HepG2 (cell line): ENCODE results near the gene KIFC1. TPM values are rescaled to one million over a fixed set of nuclear protein-coding genes. Genes with fewer than 3 reads are reported as not detected.

Experiments
- FOXP1 ChIP-seq, 2 experiments: fragments of 450-650 bp in 1 of 2; IDR thresholded peaks; 2 replicates each; pipeline ENCODE4 v1.6.1; 2017 to 2018; ENCODE audit warnings: antibody characterized with exemption in 1 of 2
- IKZF5 ChIP-seq: IDR thresholded peaks from 2 replicates; pipeline ENCODE4 v1.6.1; 2018; ENCODE audit warnings: missing genetic modification reagents, mild to moderate bottlenecking, missing compliant biosample characterization
- SIN3A ChIP-seq: IDR thresholded peaks from 2 replicates; pipeline ENCODE4 v1.6.1; 2011; ENCODE audit warnings: low read depth, mild to moderate bottlenecking, control low read depth, low read length, borderline replicate concordance
- TEAD3 ChIP-seq: optimal IDR thresholded peaks from 2 replicates; pipeline ENCODE3; 2016; ENCODE audit warnings: borderline replicate concordance
- U2AF1 ChIP-seq: fragments of 200-400 bp; formaldehyde crosslinking; optimal IDR thresholded peaks from 2 replicates; pipeline ENCODE3; 2017; ENCODE audit warnings: mild to moderate bottlenecking, low read depth, low read length
- ZBTB26 ChIP-seq: IDR thresholded peaks from 2 replicates; pipeline ENCODE4 v1.6.1; 2016; ENCODE audit warnings: missing compliant biosample characterization, missing genetic modification reagents, borderline replicate concordance
- ZBTB39 ChIP-seq: sonication (generic); formaldehyde crosslinking; IDR thresholded peaks from 2 replicates; pipeline ENCODE4 v1.5.0; 2020; ENCODE audit warnings: missing genetic modification reagents
- ZNF552 ChIP-seq: sonication (generic); formaldehyde crosslinking; IDR thresholded peaks from 2 replicates; pipeline ENCODE4 v1.9.0; 2022; ENCODE audit warnings: missing genetic modification reagents, mild to moderate bottlenecking, borderline replicate concordance
- ZNF816 ChIP-seq: sonication (generic); formaldehyde crosslinking; IDR thresholded peaks from 2 replicates; pipeline ENCODE4 v1.8.0; 2022; ENCODE audit warnings: missing genetic modification reagents, mild to moderate bottlenecking, borderline replicate concordance
- ZSCAN9 ChIP-seq: IDR thresholded peaks from 2 replicates; pipeline ENCODE4 v1.6.1; 2016; ENCODE audit warnings: borderline replicate concordance
- polyA plus RNA-seq, 8 experiments: library from polyadenylated mRNA; depleted of rRNA in 3 of 8; stranded (reverse) in 7 of 8; unstranded in 1 of 8; fragments of >200 nt; fragmentation: Illumina TruSeq in 4 of 8; extraction: Trizol in 4 of 8; gene quantifications; 2 replicates each; pipeline versions ENCODE4 v1.2.1 to v1.2.3, GENCODE V29; 2011 to 2016; ENCODE audit warnings: low read depth in 4 of 8, missing spikeins in 1 of 8, mixed read lengths in 1 of 8; ENCODE audit not compliant: insufficient read depth in 1 of 8
- total RNA-seq, 5 experiments: library from RNA; depleted of rRNA; stranded (reverse); fragments of >200 nt; fragmentation: Illumina TruSeq; extraction: Trizol; gene quantifications; 2 replicates each; pipeline ENCODE4 v1.2.3, GENCODE V29; 2016; ENCODE audit warnings: low read depth in 1 of 5
- TF ChIP-seq, protein P1 (sequence below): IDR thresholded peaks from 2 replicates; pipeline ENCODE4 v1.4.0; 2020; ENCODE audit warnings: mild to moderate bottlenecking, missing genetic modification reagents
- TF ChIP-seq, protein P2 (sequence below), 2 experiments: fragments of 450-650 bp in 1 of 2; sonication (generic) in 1 of 2; formaldehyde crosslinking; IDR thresholded peaks; 2 replicates each; pipeline versions ENCODE4 v1.5.0 to v1.8.0; 2020 to 2022; ENCODE audit warnings: mild to moderate bottlenecking in 1 of 2, missing genetic modification reagents in 1 of 2

KIFC1 gene
- total and polyA plus RNA-seq, 2 of the 13 experiments (the other 11 are each of a cell fraction or from before 2014, with no cell fraction given), result 25.0 to 45.5 TPM

GRCh38 chr6:33425668-33426577, 34.3 kb downstream of the KIFC1 start (continued):
- TF ChIP-seq ZNF552 (CRISPR knock-in tag), result no peak
- TF ChIP-seq ZBTB26, result peak; percentile 74; the same call in 1 of the 2 replicates
- peak; percentile 75 for TF ChIP-seq TEAD3 (CRISPR knock-in tag)
- no peak for TF ChIP-seq ZNF816 (CRISPR knock-in tag)
- TF ChIP-seq, protein P1, sequence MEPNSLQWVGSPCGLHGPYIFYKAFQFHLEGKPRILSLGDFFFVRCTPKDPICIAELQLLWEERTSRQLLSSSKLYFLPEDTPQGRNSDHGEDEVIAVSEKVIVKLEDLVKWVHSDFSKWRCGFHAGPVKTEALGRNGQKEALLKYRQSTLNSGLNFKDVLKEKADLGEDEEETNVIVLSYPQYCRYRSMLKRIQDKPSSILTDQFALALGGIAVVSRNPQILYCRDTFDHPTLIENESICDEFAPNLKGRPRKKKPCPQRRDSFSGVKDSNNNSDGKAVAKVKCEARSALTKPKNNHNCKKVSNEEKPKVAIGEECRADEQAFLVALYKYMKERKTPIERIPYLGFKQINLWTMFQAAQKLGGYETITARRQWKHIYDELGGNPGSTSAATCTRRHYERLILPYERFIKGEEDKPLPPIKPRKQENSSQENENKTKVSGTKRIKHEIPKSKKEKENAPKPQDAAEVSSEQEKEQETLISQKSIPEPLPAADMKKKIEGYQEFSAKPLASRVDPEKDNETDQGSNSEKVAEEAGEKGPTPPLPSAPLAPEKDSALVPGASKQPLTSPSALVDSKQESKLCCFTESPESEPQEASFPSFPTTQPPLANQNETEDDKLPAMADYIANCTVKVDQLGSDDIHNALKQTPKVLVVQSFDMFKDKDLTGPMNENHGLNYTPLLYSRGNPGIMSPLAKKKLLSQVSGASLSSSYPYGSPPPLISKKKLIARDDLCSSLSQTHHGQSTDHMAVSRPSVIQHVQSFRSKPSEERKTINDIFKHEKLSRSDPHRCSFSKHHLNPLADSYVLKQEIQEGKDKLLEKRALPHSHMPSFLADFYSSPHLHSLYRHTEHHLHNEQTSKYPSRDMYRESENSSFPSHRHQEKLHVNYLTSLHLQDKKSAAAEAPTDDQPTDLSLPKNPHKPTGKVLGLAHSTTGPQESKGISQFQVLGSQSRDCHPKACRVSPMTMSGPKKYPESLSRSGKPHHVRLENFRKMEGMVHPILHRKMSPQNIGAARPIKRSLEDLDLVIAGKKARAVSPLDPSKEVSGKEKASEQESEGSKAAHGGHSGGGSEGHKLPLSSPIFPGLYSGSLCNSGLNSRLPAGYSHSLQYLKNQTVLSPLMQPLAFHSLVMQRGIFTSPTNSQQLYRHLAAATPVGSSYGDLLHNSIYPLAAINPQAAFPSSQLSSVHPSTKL (CRISPR knock-in tag), result peak; percentile 53
- peak; percentile 71; the same call in 1 of the 2 replicates for TF ChIP-seq IKZF5 (CRISPR knock-in tag)
- TF ChIP-seq SIN3A, result peak; percentile 69; the same call in 1 of the 2 replicates
- no peak for TF ChIP-seq FOXP1 (IDR thresholded peaks at IDR 0.05)
- no peak for TF ChIP-seq FOXP1 (CRISPR knock-in tag; IDR thresholded peaks at IDR 0.05)
- 0 out of 2 replicates have a peak, but pooled peaks have one; percentile 31 for TF ChIP-seq ZBTB39
- TF ChIP-seq, protein P2, sequence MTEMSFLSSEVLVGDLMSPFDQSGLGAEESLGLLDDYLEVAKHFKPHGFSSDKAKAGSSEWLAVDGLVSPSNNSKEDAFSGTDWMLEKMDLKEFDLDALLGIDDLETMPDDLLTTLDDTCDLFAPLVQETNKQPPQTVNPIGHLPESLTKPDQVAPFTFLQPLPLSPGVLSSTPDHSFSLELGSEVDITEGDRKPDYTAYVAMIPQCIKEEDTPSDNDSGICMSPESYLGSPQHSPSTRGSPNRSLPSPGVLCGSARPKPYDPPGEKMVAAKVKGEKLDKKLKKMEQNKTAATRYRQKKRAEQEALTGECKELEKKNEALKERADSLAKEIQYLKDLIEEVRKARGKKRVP (CRISPR knock-in tag; IDR thresholded peaks at IDR 0.05), result peak in 1 of 2 experiments; percentile 39; a peak in 1 of 4 replicates
- no peak for TF ChIP-seq U2AF1
- TF ChIP-seq ZSCAN9 (CRISPR knock-in tag), result no peak
